K562 (cell line): ENCODE measurements around the gene NUDT2. TPM values are rescaled to one million over a fixed set of nuclear protein-coding genes. Genes with fewer than 3 reads are reported as not detected.
A peak's percentile ranks its signal among the peaks of the same experiment; 100 is the strongest.

Experiments used
- ATAC-seq: fragments of 200-7000 bp; cut with Tn5 transposase; 3 replicates; pipeline ENCODE4 v1.9.1; 2020; ENCODE audit warnings: moderate library complexity
- BruUV-seq: library from RNA; stranded (reverse); fragments of 400-500 nt; replicated peaks from 2 replicates; lab custom pipeline; 2021; lab: Mats Ljungman, UMichigan
- CTCF ChIA-PET: fragments of 300-600 bp; formaldehyde crosslinking; extraction: SDS; loops from one replicate; lab custom pipeline; 2021; ENCODE audit warnings: low intra/inter-chr PET ratio; lab: Yijun Ruan, JAX
- POLR2A ChIA-PET: fragments of 300-600, 350-650 bp; sonication (Branson Sonifier 250); formaldehyde crosslinking; extraction: SDS; loops from one replicate; lab custom pipeline; 2021; ENCODE audit warnings: antibody characterized with exemption, inconsistent platforms; lab: Yijun Ruan, JAX
- DNase-seq, 4 experiments: peaks; one replicate each; pipeline versions ENCODE4 v3.0.0 to v3.0.0-alpha.2; 2011 to 2018; ENCODE audit warnings: low spot score in 3 of 4, mixed read lengths in 3 of 4; ENCODE audit errors: extremely low read depth in 1 of 4
- FAIRE-seq: peaks from 2 replicates; lab custom pipeline; 2011; peaks lifted over from hg19 to GRCh38; lab: Jason Lieb, UNC
- H2AFZ ChIP-seq: 2 replicates; pipeline ENCODE4 v1.6.0; 2011; ENCODE audit warnings: low read depth, low read length, control low read depth, inconsistent platforms
- H3K27ac ChIP-seq: fragments of 200-600 bp; 3 replicates; pipeline ENCODE4 v1.8.0; 2011; ENCODE audit warnings: low read depth, mild to moderate bottlenecking, control low read depth, inconsistent platforms, low read length, moderate library complexity, mixed read lengths; ENCODE audit errors: extremely low read depth
- H3K27me3 ChIP-seq, 2 experiments: fragments of 300-600 bp in 1 of 2; 2 replicates in 1 of 2; 3 replicates in 1 of 2; pipeline versions ENCODE4 v1.6.0 to v1.8.0; 2011; ENCODE audit warnings: inconsistent platforms in 2 of 2, low read length in 2 of 2, mild to moderate bottlenecking in 1 of 2, mixed read lengths in 1 of 2, moderate library complexity in 1 of 2; ENCODE audit not compliant: control insufficient read depth in 2 of 2, insufficient read depth in 2 of 2
- H3K36me3 ChIP-seq: fragments of 300-600 bp; 3 replicates; pipeline ENCODE4 v1.8.0; 2011; ENCODE audit warnings: mild to moderate bottlenecking, low read length, inconsistent platforms; ENCODE audit not compliant: control insufficient read depth, insufficient read depth
- H3K4me1 ChIP-seq, 2 experiments: fragments of 200-600 bp in 1 of 2; replicated peaks in 1 of 2; 2 replicates in 1 of 2; 3 replicates in 1 of 2; pipeline versions ENCODE4 v1.5.1 to v1.8.0; 2011; ENCODE audit warnings: inconsistent platforms in 2 of 2, low read length in 2 of 2, mild to moderate bottlenecking in 1 of 2, mixed read lengths in 1 of 2, moderate library complexity in 1 of 2; ENCODE audit not compliant: control insufficient read depth in 2 of 2, insufficient read depth in 2 of 2
- H3K4me2 ChIP-seq: 2 replicates; pipeline ENCODE4 v1.6.1; 2011; ENCODE audit warnings: low read length, control low read depth, inconsistent platforms, mixed read lengths; ENCODE audit not compliant: insufficient read depth
- H3K4me3 ChIP-seq: fragments of 200-600 bp; sonication (generic), shearing (Covaris generic); 2 replicates; pipeline ENCODE4 v1.5.1; 2016; ENCODE audit warnings: control low read depth, inconsistent platforms
- H3K79me2 ChIP-seq: fragments of 200-600 bp; 3 replicates; pipeline ENCODE4 v1.8.0; 2011; ENCODE audit warnings: low read length, inconsistent platforms; ENCODE audit not compliant: control insufficient read depth, insufficient read depth
- H3K9ac ChIP-seq, 2 experiments: 2 replicates each; pipeline versions ENCODE4 v1.6.0 to v1.6.1; 2011; ENCODE audit warnings: low read depth in 2 of 2, low read length in 2 of 2, control low read depth in 1 of 2, inconsistent platforms in 1 of 2, mild to moderate bottlenecking in 1 of 2, mixed read lengths in 1 of 2; ENCODE audit not compliant: insufficient read depth in 1 of 2
- H3K9me1 ChIP-seq: one replicate; pipeline ENCODE4 v1.6.0; 2011; ENCODE audit warnings: inconsistent platforms, mild to moderate bottlenecking, low read length, moderate library complexity; ENCODE audit not compliant: control insufficient read depth, insufficient read depth
- H3K9me3 ChIP-seq: replicated peaks from 2 replicates; pipeline ENCODE4 v1.5.1; 2011; ENCODE audit warnings: low read depth, low read length, inconsistent platforms; ENCODE audit not compliant: control insufficient read depth, insufficient read depth
- H4K20me1 ChIP-seq: replicated peaks from 2 replicates; pipeline ENCODE4 v1.6.1; 2011; ENCODE audit warnings: low read length, inconsistent platforms, mixed read lengths; ENCODE audit not compliant: control insufficient read depth, insufficient read depth
- BRD4 ChIP-seq: fragments of 200-600 bp; sonication (generic); IDR thresholded peaks from 2 replicates; pipeline ENCODE4 v1.6.1; 2017; ENCODE audit warnings: inconsistent platforms
- CBFB ChIP-seq: sonication (generic); formaldehyde crosslinking; IDR thresholded peaks from 2 replicates; pipeline ENCODE4 v1.4.0; 2020; ENCODE audit warnings: mild to moderate bottlenecking, missing genetic modification reagents
- ELF1 ChIP-seq: fragments of 200-800 bp; sonication (Bioruptor generic); IDR thresholded peaks from 2 replicates; pipeline ENCODE4 v1.6.1; 2016; ENCODE audit warnings: missing genetic modification characterization, missing compliant biosample characterization
- FOXK1 ChIP-seq: sonication (generic); formaldehyde crosslinking; IDR thresholded peaks from 2 replicates; pipeline ENCODE4 v1.8.0; 2022; ENCODE audit warnings: missing genetic modification reagents, mild to moderate bottlenecking, borderline replicate concordance
- HMGN3 ChIP-seq: IDR thresholded peaks from 2 replicates; pipeline ENCODE4 v1.6.1; 2011; ENCODE audit warnings: borderline replicate concordance, low read depth, mild to moderate bottlenecking, mixed read lengths, low read length; ENCODE audit not compliant: insufficient read length; ENCODE audit errors: extremely low read depth
- MAFK ChIP-seq: IDR thresholded peaks from 2 replicates; pipeline ENCODE4 v1.6.1; 2011; ENCODE audit warnings: low read length, improper control_type of control experiment
- POU5F1 ChIP-seq: fragments of 150-350 bp; IDR thresholded peaks from 2 replicates; pipeline ENCODE4 v1.6.1; 2014; ENCODE audit warnings: borderline replicate concordance, low read length, low read depth, mild to moderate bottlenecking; ENCODE audit not compliant: partially characterized antibody
- RBM39 ChIP-seq: fragments of 200-400 bp; formaldehyde crosslinking; optimal IDR thresholded peaks from 2 replicates; pipeline ENCODE3; 2018; ENCODE audit warnings: low read depth, low read length
- RFX5 ChIP-seq: IDR thresholded peaks from 2 replicates; pipeline ENCODE4 v1.6.1; 2011; ENCODE audit warnings: low read depth, mild to moderate bottlenecking, improper control_type of control experiment, low read length
- SRSF9 ChIP-seq: fragments of 200-400 bp; formaldehyde crosslinking; IDR thresholded peaks from 2 replicates; pipeline ENCODE4 v1.6.1; 2017; ENCODE audit warnings: low read depth, low read length, borderline replicate concordance
- ZBTB49 ChIP-seq: sonication (generic); formaldehyde crosslinking; IDR thresholded peaks from 2 replicates; pipeline ENCODE4 v1.8.0; 2022; ENCODE audit warnings: missing genetic modification reagents, mild to moderate bottlenecking, borderline replicate concordance
- ZNF449 ChIP-seq: fragments of 250-450 bp; sonication (Bioruptor Pico); IDR thresholded peaks from 2 replicates; pipeline ENCODE4 v1.8.0; 2022; ENCODE audit warnings: moderate library complexity, mild to moderate bottlenecking, inconsistent platforms
- ZNF586 ChIP-seq: fragments of 450-650 bp; formaldehyde crosslinking; conservative IDR thresholded peaks from 2 replicates; pipeline ENCODE4 v1.4.0; 2020; ENCODE audit warnings: mild to moderate bottlenecking, moderate library complexity
- WGBS: fragments of 100-300 bp; shearing (Covaris generic); methylation state at CpG from one replicate; pipeline ENCODE4 v1.1.6; 2016; ENCODE audit warnings: low coverage, mixed read lengths; ENCODE audit not compliant: insufficient coverage; ENCODE audit errors: missing lambda C conversion rate; 5-methylcytosine and 5-hydroxymethylcytosine counted together
- in situ Hi-C: fragments of 300-500 bp; cut with MboI; formaldehyde crosslinking; loops from 4 replicates; pipeline ENCODE4 v1.15.0; 2018; ENCODE audit warnings: inconsistent platforms, mixed read lengths
- intact Hi-C: fragments of 100-400 bp; cut with micrococcal nuclease; formaldehyde crosslinking; loops from 2 replicates; pipeline ENCODE4 v1.14.2; 2022
- polyA plus RNA-seq, 8 experiments: library from polyadenylated mRNA; depleted of rRNA in 4 of 8; stranded (reverse) in 5 of 8; unstranded in 3 of 8; fragments of >200 nt; fragmentation: Nextera tagmentation in 2 of 8; fragmentation: Illumina TruSeq in 1 of 8; extraction: Ambion mirVana in 2 of 8; extraction: Trizol in 1 of 8; gene quantifications; 2 replicates each; pipeline versions ENCODE4 v1.2.1 to v1.2.3, GENCODE V29; 2011 to 2014; ENCODE audit warnings: inconsistent platforms in 1 of 8, missing spikeins in 1 of 8
- total RNA-seq, 7 experiments: library from RNA; depleted of rRNA in 6 of 7; stranded (reverse); fragments of >200 nt in 6 of 7; fragmentation: Illumina TruSeq in 2 of 7; extraction: Trizol in 2 of 7; gene quantifications; 2 replicates each; pipeline versions ENCODE4 v1.2.1 to v1.2.3, GENCODE V29; 2011 to 2021; ENCODE audit warnings: low replicate concordance in 1 of 7
- TF ChIP-seq, protein P1 (sequence below): IDR thresholded peaks from 3 replicates; pipeline ENCODE4 v1.6.1; 2011; ENCODE audit warnings: borderline replicate concordance, mild to moderate bottlenecking, moderate library complexity; ENCODE audit not compliant: insufficient read length; ENCODE audit errors: extremely low read depth

The NUDT2 gene
- total and polyA plus RNA-seq, 9 of the 15 experiments (the other 6 are each of a cell fraction or from before 2014, with no cell fraction given) = 11.5 to 28.1 (median 19.0) TPM

DNA sequence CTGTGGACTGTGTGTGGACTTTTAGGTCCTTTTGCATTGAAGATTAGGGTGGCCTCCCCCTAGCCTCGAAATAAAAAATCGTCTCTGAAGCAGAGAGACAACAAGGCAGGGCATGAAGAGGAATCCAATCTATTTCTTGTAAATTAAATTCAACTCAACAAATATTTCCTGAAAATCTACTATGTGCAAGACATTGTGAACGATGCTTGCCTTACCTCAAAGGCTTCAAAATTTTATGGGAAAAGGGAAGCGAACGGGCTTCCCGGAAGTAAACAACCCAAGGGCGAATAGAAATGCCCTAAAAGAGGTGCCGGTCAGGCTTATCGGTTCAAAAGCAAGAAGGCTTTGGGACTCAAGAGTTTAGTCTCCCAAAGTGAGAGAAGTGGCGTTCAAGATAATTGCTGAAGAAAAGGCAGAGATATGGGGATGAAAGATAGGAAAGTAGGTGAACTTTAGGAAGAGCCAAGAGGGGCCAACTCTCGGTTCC is 826 bp upstream of the NUDT2 start (continued):
- TF ChIP-seq CBFB (CRISPR knock-in tag) (no peak), MAFK (no peak), FOXK1 (CRISPR knock-in tag) (0 out of 2 replicates have a peak, but pooled peaks have one; percentile 33), ELF1 (tag) (peak; percentile 84)
- TF ChIP-seq, protein P1, sequence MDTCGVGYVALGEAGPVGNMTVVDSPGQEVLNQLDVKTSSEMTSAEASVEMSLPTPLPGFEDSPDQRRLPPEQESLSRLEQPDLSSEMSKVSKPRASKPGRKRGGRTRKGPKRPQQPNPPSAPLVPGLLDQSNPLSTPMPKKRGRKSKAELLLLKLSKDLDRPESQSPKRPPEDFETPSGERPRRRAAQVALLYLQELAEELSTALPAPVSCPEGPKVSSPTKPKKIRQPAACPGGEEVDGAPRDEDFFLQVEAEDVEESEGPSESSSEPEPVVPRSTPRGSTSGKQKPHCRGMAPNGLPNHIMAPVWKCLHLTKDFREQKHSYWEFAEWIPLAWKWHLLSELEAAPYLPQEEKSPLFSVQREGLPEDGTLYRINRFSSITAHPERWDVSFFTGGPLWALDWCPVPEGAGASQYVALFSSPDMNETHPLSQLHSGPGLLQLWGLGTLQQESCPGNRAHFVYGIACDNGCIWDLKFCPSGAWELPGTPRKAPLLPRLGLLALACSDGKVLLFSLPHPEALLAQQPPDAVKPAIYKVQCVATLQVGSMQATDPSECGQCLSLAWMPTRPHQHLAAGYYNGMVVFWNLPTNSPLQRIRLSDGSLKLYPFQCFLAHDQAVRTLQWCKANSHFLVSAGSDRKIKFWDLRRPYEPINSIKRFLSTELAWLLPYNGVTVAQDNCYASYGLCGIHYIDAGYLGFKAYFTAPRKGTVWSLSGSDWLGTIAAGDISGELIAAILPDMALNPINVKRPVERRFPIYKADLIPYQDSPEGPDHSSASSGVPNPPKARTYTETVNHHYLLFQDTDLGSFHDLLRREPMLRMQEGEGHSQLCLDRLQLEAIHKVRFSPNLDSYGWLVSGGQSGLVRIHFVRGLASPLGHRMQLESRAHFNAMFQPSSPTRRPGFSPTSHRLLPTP = no peak

GRCh38 chr9:34331196-34331595 is 1.8 kb downstream of the NUDT2 start:
- Histone ChIP-seq H3K4me3 (no peak overlapping the region), H2AFZ (no peak overlapping the region), H3K27ac (no peak overlapping the region), H3K4me1 (peaks cover 10 to 13% of the 10 kb centered on the region in 2 experiments; a peak in 3 of 5 replicates), H4K20me1 (no peaks in the 10 kb centered on the region), H3K9me1 (no peaks in the 10 kb centered on the region), H3K4me2 (no peak overlapping the region), H3K36me3 (no peaks in the 10 kb centered on the region; the same call in 2 of the 3 replicates), H3K27me3 (no peaks in the 10 kb centered on the region), H3K79me2 (peaks cover 37% of the 10 kb centered on the region), H3K9ac (no peak overlapping the region), H3K9me3 (no peaks in the 10 kb centered on the region)
- in situ Hi-C loops = no loop called here
- ChIA-PET CTCF (interaction anchor here (0.8 to 1.2 kb wide), 2 partner anchors 48 to 303 kb away, joined by 3 read pairs; no protein-coding TSS in a partner anchor), POLR2A (interaction anchor here (1.4 to 1.6 kb wide), 2 partner anchors 8 to 45 kb away, joined by 3 to 4 read pairs; partner anchors contain the start of gene MYORG)
- FAIRE-seq (no peak), ATAC-seq (no peak), DNase-seq (no peak)
- no TSS peak for BruUV-seq
- intact Hi-C loops = no loop called here
- 56% methylated on average over 1 of the region's 1 CpG for WGBS
- TF ChIP-seq SRSF9 = no peak
- no peak for TF ChIP-seq ZNF449 (CRISPR knock-in tag)
- TF ChIP-seq ZNF586 (CRISPR knock-in tag) = no peak
- no peak for TF ChIP-seq ZBTB49 (CRISPR knock-in tag)
- no peak for TF ChIP-seq HMGN3
- TF ChIP-seq RFX5 = no peak
- TF ChIP-seq RBM39 = no peak
- no peak for TF ChIP-seq BRD4
- TF ChIP-seq POU5F1 = no peak
